ENCODE data around the gene RRP1B.

GRCh38 chr21:43644071-43644470 is 15.3 kb upstream of the RRP1B start:
- TF ChIP-seq CTCF (IDR thresholded peaks at IDR 0.05; ENCODE audit: insufficient read depth, low read length), result no peak
- TF ChIP-seq, protein P1, sequence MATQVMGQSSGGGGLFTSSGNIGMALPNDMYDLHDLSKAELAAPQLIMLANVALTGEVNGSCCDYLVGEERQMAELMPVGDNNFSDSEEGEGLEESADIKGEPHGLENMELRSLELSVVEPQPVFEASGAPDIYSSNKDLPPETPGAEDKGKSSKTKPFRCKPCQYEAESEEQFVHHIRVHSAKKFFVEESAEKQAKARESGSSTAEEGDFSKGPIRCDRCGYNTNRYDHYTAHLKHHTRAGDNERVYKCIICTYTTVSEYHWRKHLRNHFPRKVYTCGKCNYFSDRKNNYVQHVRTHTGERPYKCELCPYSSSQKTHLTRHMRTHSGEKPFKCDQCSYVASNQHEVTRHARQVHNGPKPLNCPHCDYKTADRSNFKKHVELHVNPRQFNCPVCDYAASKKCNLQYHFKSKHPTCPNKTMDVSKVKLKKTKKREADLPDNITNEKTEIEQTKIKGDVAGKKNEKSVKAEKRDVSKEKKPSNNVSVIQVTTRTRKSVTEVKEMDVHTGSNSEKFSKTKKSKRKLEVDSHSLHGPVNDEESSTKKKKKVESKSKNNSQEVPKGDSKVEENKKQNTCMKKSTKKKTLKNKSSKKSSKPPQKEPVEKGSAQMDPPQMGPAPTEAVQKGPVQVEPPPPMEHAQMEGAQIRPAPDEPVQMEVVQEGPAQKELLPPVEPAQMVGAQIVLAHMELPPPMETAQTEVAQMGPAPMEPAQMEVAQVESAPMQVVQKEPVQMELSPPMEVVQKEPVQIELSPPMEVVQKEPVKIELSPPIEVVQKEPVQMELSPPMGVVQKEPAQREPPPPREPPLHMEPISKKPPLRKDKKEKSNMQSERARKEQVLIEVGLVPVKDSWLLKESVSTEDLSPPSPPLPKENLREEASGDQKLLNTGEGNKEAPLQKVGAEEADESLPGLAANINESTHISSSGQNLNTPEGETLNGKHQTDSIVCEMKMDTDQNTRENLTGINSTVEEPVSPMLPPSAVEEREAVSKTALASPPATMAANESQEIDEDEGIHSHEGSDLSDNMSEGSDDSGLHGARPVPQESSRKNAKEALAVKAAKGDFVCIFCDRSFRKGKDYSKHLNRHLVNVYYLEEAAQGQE (IDR thresholded peaks at IDR 0.05; ENCODE audit: insufficient replicate concordance, low read depth), result no peak
- no peak for TF ChIP-seq POLR2AphosphoS5 (IDR thresholded peaks at IDR 0.05; ENCODE audit: low read depth)
- TF ChIP-seq SPI1 (IDR thresholded peaks at IDR 0.05; ENCODE audit: borderline replicate concordance, low read depth), result no peak
- no peak for TF ChIP-seq GABPA (IDR thresholded peaks at IDR 0.05; ENCODE audit: low read depth)
